Lower leg skin (tissue), 3 donors: ENCODE measurements around the gene NOTCH3.

Experiments
- POLR2A ChIP-seq, 2 donors: fragments of 450-650 bp; IDR thresholded peaks; one replicate each; pipeline ENCODE4 v1.6.1; 2016 to 2017; ENCODE audit warnings: antibody characterized with exemption in 2 of 2, mild to moderate bottlenecking in 1 of 2, moderate library complexity in 1 of 2
- TF ChIP-seq, protein P1 (sequence below), 3 donors: fragments of 450-650 bp; IDR thresholded peaks; one replicate each; pipeline ENCODE4 v1.5.1; 2016; ENCODE audit warnings: antibody characterized with exemption in 3 of 3, mild to moderate bottlenecking in 3 of 3, moderate library complexity in 2 of 3

DNA sequence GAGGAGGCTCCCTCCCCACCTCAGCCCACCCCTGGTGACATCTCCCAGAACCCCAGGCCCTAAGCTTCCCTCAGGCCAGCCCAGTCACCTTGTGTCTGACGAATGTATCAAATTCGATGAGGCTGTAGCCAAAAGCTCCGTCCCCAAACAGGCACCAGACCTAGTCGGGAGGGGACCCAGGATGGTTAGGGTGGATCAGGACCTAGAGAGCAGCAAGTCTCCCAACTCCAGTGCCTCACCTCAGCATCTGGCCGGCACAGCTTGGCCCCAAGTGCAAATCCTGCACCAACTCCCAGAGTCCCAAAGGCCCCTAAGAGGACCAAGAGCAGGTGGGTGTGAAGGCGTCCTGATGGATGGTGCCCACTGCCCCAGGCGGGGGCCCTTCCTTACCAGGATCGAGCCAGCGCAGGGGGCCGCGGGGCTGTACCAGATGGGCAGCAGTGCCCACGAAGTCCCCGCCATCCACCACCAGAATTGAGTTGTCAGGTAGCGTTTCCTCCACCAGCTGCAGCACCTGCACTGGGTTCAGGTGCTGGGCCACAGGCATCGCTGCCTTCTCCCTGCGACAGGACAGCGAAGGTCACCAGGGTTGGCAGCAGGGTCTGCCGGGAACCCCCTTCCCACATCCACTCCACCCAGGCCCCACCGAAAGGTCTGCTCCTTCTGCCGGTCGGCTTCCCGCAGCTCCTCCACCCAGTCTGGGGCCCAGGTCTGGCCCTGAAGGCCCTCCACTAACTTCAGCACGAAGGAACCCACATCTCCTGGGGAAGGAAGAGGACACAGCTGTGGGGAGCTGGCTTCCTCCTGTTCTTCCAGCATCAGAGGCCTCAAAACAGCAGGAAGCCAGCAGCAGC is 84.8 kb downstream of the NOTCH3 start:
- TF ChIP-seq, protein P1, sequence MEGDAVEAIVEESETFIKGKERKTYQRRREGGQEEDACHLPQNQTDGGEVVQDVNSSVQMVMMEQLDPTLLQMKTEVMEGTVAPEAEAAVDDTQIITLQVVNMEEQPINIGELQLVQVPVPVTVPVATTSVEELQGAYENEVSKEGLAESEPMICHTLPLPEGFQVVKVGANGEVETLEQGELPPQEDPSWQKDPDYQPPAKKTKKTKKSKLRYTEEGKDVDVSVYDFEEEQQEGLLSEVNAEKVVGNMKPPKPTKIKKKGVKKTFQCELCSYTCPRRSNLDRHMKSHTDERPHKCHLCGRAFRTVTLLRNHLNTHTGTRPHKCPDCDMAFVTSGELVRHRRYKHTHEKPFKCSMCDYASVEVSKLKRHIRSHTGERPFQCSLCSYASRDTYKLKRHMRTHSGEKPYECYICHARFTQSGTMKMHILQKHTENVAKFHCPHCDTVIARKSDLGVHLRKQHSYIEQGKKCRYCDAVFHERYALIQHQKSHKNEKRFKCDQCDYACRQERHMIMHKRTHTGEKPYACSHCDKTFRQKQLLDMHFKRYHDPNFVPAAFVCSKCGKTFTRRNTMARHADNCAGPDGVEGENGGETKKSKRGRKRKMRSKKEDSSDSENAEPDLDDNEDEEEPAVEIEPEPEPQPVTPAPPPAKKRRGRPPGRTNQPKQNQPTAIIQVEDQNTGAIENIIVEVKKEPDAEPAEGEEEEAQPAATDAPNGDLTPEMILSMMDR (IDR thresholded peaks at IDR 0.05): no peak
- TF ChIP-seq POLR2A (IDR thresholded peaks at IDR 0.05): no peak
